ENCODE measurements around the gene TPST1.

GRCh38 chr7:66162622-66163021 is 42.5 kb upstream of the TPST1 start:
- TF ChIP-seq CEBPB (IDR thresholded peaks at IDR 0.05), result no peak
- TF ChIP-seq TCF12 (IDR thresholded peaks at IDR 0.05; ENCODE audit: low read depth), result no peak
- no peak for TF ChIP-seq TAF1 (IDR thresholded peaks at IDR 0.05; ENCODE audit: low read depth)
- TF ChIP-seq REST (IDR thresholded peaks at IDR 0.05; ENCODE audit: low read depth), result no peak
- TF ChIP-seq MAX (IDR thresholded peaks at IDR 0.05), result no peak
- TF ChIP-seq RAD21 (IDR thresholded peaks at IDR 0.05; ENCODE audit: low read depth), result no peak
- TF ChIP-seq ZBTB7A (IDR thresholded peaks at IDR 0.05; ENCODE audit: low read depth), result no peak
- TF ChIP-seq YY1 (IDR thresholded peaks at IDR 0.05; ENCODE audit: low read depth), result no peak
- TF ChIP-seq FOXM1 (IDR thresholded peaks at IDR 0.05; ENCODE audit: borderline replicate concordance, low read depth), result no peak

All from Ishikawa (cell line).